Mucosa of stomach (tissue), 1 donor: Measurements from ENCODE around the gene UGT1A8.

Experiments used
- H3K27me3 ChIP-seq: one replicate; pipeline ENCODE4 v1.7.0; 2013; ENCODE audit warnings: mild to moderate bottlenecking, low read length; ENCODE audit not compliant: control insufficient read depth, insufficient read depth
- H3K36me3 ChIP-seq: one replicate; pipeline ENCODE4 v1.7.0; 2013; ENCODE audit warnings: low read length; ENCODE audit not compliant: control insufficient read depth, insufficient read depth
- H3K4me1 ChIP-seq: one replicate; pipeline ENCODE4 v1.7.0; 2013; ENCODE audit warnings: mild to moderate bottlenecking, low read length; ENCODE audit not compliant: control insufficient read depth, insufficient read depth
- H3K4me3 ChIP-seq: one replicate; pipeline ENCODE4 v1.7.0; 2013; ENCODE audit warnings: low read length
- H3K9ac ChIP-seq: one replicate; pipeline ENCODE4 v1.7.0; 2013; ENCODE audit warnings: mild to moderate bottlenecking, low read length, moderate library complexity
- H3K9me3 ChIP-seq: one replicate; pipeline ENCODE4 v1.7.0; 2013; ENCODE audit warnings: mild to moderate bottlenecking, low read length, moderate library complexity; ENCODE audit not compliant: control insufficient read depth
- donor health status: Pancreatic carcinoma.

UGT1A8 gene

DNA sequence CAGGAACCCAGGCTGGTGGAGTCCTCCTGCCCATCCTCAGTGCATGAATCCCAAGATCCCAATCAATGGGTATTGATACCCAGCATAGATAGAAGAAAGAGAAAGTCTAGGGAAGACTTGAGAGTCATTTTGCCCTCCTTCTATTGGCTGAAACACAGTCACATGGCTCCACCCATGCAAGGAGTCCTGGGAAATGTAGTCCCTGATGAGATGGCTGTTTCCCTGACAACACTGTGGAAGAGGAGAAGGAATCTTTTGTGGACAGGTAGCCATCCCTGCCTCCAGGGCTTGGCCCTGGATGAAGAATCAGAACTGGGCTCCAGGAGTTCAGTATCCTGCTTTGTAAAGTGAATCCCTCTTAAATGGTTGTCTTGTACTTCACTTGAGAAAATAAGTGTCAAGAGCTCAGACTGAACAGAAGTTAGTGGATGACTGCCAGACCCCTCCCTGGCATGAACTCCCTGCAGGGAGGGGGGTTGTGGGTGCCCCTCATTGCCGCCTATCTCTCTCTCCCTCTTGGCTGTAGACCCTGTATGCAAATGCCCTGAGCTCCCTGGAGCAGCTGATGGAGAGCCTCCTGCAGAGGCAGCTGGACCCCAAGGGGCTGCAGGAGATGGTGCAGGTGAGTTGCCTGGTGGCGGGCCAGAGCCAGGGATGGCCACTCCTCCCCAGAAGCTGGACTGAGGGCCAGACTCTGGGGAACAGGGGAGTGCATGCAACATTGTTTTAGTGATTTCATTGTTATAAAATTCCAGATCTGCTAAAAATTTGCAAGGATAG is 196.8 kb downstream of the UGT1A8 start:
- H3K4me3 ChIP-seq = no peak overlapping the region
- no peaks in the 10 kb centered on the region for H3K4me1 ChIP-seq
- no peaks in the 10 kb centered on the region for H3K27me3 ChIP-seq
- no peak overlapping the region for H3K9ac ChIP-seq
- H3K36me3 ChIP-seq = no peaks in the 10 kb centered on the region
- H3K9me3 ChIP-seq = no peaks in the 10 kb centered on the region

DNA sequence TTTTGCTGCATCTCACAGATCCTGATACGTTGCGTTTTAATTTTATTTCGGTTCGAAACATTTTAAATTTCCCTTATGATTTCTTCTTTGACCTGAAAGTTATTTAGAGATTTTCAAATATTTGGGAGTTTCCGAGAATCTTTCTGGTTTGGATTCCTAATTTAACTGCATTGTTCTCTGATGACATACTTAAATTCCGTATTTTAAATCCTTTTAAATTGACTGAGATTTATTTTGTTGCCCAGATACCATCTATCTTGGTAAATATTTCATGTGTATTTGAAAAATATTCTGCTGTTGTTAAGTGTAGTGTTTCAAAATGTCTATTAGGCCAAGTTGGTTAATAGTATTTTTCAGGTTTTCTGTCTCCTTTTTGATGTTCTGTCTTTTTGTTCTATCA is 198.4 kb downstream of the UGT1A8 start:
- H3K4me1 ChIP-seq = no peaks in the 10 kb centered on the region
- no peaks in the 10 kb centered on the region for H3K9me3 ChIP-seq

GRCh38 chr2:233816334-233816733 is 198.9 kb downstream of the UGT1A8 start:
- H3K4me1 ChIP-seq = no peaks in the 10 kb centered on the region
- H3K36me3 ChIP-seq = no peaks in the 10 kb centered on the region
- no peaks in the 10 kb centered on the region for H3K9me3 ChIP-seq
- H3K4me3 ChIP-seq = no peak overlapping the region
- H3K9ac ChIP-seq = no peak overlapping the region
- H3K27me3 ChIP-seq = no peaks in the 10 kb centered on the region

More for the DNA sequence above, 198.4 kb downstream of the UGT1A8 start:
- H3K9ac ChIP-seq = no peak overlapping the region
- H3K27me3 ChIP-seq = no peaks in the 10 kb centered on the region
- no peak overlapping the region for H3K4me3 ChIP-seq
- no peaks in the 10 kb centered on the region for H3K36me3 ChIP-seq

DNA sequence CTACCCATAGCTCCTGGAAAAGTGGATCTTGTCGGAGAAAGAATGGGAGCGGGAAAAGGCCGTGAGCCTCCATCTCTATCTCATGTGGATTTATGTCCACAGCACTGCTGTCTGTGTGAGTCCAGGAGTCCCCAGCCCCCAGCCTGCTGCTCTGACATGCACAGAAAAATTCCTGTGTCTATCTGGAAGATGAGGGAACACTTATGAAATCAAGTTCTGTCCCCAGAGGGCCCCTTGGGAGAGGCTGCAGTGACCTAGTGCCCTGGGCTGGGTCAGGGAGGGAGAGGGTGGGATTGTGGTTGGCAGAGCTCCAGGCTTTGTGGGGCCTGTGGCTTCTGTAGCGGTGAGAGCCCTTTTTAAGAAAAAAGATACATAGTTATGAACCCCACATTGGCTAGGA is 199.3 kb downstream of the UGT1A8 start:
- Histone ChIP-seq H3K9ac (no peak overlapping the region), H3K4me1 (no peaks in the 10 kb centered on the region), H3K9me3 (no peaks in the 10 kb centered on the region), H3K4me3 (no peak overlapping the region), H3K36me3 (no peaks in the 10 kb centered on the region), H3K27me3 (no peaks in the 10 kb centered on the region)

GRCh38 chr2:233817361-233817911 is 200.0 kb downstream of the UGT1A8 start:
- Histone ChIP-seq H3K27me3 (no peaks in the 10 kb centered on the region), H3K9ac (no peak overlapping the region), H3K4me1 (no peaks in the 10 kb centered on the region), H3K36me3 (no peaks in the 10 kb centered on the region), H3K9me3 (no peaks in the 10 kb centered on the region), H3K4me3 (no peak overlapping the region)

GRCh38 chr2:233817995-233818638 is 200.7 kb downstream of the UGT1A8 start:
- Histone ChIP-seq H3K36me3 (no peaks in the 10 kb centered on the region), H3K9me3 (no peaks in the 10 kb centered on the region), H3K9ac (no peak overlapping the region), H3K27me3 (no peaks in the 10 kb centered on the region), H3K4me1 (peaks cover under 1% of the 10 kb centered on the region), H3K4me3 (no peak overlapping the region)

DNA sequence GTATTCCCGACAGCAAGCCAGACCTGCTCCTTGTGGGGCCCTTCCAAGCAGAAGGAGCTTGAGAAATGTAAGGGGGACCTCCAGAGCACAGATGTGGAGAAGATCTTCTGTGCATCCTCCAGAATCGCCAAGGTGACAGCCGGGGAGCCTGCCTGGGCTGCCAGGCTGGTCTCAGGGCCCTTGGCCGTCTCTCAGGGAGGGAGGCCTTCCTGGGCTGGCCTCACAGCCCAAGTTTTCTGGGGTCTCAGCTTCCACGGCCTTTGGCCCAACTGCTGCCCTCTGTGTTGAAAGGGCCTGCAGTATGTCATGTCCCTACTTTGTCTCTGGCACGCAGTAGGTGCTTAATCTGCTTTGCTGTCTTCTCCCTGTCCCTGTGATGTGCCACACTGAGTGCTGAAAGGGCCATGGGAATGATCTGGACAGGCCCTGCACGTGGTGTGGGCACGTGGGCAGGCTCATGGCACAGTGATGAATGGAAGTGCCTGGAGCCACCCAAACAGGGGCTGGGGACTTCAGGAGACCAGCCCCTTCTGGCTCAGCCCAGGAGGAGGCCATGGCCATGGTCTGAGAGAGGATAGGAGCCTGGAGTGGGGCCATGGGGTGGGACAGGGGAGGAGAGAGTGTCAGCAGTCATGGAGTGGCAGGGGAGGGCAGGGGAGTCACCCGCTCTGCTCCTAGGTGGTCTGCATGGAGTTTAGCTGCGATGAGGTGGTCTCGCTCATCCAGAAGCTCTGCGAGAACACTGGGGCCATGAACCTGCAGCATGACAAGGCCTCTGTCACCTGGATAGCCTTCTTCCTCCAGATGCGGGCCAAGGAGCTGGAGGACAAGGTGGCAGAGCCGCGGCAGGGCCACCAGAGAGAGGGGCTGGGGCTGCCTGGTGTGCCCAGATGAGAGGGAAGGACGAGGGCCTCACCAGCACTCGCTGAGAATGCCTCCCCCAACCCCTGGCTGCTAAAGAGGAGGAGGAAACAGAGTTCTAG is 201.5 kb downstream of the UGT1A8 start:
- Histone ChIP-seq H3K36me3 (no peaks in the 10 kb centered on the region), H3K27me3 (no peaks in the 10 kb centered on the region), H3K9ac (no peak overlapping the region), H3K4me3 (no peak overlapping the region), H3K4me1 (peaks cover 8% of the 10 kb centered on the region), H3K9me3 (no peaks in the 10 kb centered on the region)

DNA sequence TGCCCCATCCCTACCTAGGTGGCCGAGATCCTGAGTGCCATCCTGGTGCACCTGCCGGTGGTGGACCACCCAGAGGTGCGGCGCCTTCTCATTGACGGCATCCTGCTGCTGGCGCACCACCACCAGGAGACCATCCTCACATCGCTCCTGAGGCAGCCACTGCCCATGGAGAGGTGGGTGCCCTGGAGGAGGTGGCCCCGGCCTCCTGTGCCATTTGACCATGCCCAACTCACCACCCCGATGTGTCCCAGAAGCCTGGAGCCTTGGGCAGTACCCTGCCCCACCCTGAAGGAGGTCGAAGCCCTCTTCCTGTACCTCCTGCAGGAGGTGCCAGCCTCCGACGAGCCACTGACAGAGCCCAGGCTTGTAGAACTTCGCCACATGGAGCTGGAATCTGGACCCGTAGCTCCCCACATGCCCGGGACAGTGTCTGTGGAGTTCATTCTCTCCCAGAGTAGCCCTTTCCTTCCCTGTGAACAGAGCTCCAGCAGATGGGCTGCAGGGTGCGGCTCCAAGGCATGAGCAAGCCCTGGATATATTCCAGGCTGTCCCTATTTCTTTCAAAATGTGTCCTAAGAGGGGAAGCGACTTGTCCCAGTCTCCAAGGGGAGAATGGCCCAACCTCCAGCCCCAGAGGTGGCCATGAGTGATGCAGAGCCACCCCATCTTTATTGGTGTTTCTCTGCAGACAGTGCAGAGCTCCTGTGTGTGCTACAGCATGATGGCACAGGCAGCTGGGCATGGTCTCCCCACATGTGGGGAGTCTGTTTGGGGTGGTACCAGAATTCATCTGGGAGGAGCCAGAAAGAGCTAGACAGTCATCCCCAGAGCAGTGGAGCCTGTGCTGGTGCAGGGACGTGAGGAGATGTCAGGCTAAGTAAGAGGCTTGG is 202.7 kb downstream of the UGT1A8 start:
- Histone ChIP-seq H3K4me1 (peaks cover 8% of the 10 kb centered on the region), H3K36me3 (no peaks in the 10 kb centered on the region), H3K4me3 (no peak overlapping the region), H3K9ac (no peak overlapping the region), H3K27me3 (no peaks in the 10 kb centered on the region), H3K9me3 (no peaks in the 10 kb centered on the region)

GRCh38 chr2:233820774-233821105 is 203.3 kb downstream of the UGT1A8 start:
- no peak overlapping the region for H3K9ac ChIP-seq
- H3K27me3 ChIP-seq = no peaks in the 10 kb centered on the region
- no peak overlapping the region for H3K4me3 ChIP-seq
- H3K4me1 ChIP-seq = peaks cover 8% of the 10 kb centered on the region
- no peaks in the 10 kb centered on the region for H3K36me3 ChIP-seq
- no peaks in the 10 kb centered on the region for H3K9me3 ChIP-seq

- Histone ChIP-seq H3K9me3 (no peaks in the 10 kb centered on the region), H3K9ac (no peak overlapping the region), H3K4me3 (no peak overlapping the region), H3K4me1 (peaks cover 8% of the 10 kb centered on the region), H3K36me3 (no peaks in the 10 kb centered on the region), H3K27me3 (no peaks in the 10 kb centered on the region)
Measured at GRCh38 chr2:233821196-233821595, 203.8 kb downstream of the UGT1A8 start.

DNA sequence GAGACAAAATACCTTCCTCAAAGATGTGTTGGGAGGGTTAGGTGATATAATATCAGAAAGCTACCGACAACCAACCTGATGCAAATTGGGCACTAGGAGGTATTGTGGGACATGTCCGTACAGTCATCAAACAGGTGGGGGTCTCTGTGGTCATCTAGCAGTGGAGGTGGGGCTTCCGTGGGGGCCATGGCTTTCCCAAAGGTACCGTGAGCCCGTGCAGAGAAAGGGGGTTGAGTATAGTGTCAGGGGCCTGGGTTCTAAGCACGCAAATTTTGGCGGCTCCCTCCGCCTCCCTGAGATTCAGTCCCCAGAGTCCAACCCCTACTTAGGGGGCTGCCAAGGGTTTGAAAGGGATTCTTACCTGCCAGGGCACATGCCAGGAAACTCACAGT is 204.3 kb downstream of the UGT1A8 start:
- peaks cover 8% of the 10 kb centered on the region for H3K4me1 ChIP-seq
- no peak overlapping the region for H3K4me3 ChIP-seq
- H3K36me3 ChIP-seq = no peaks in the 10 kb centered on the region
- no peaks in the 10 kb centered on the region for H3K9me3 ChIP-seq
- no peak overlapping the region for H3K9ac ChIP-seq
- no peaks in the 10 kb centered on the region for H3K27me3 ChIP-seq
